Activated CD8-positive, alpha-beta T cell treated with anti-CD3 and anti-CD28 coated beads for 36 hours (primary cell): Measurements from ENCODE around the gene ADARB2. TPM values are rescaled to one million over a fixed set of nuclear protein-coding genes. Genes with fewer than 3 reads are reported as not detected.

Source experiments
- ATAC-seq: fragments of 200-7000 bp; cut with Tn5 transposase; one replicate; pipeline ENCODE4 v1.10.0; 2021; ENCODE audit warnings: mild to moderate bottlenecking, moderate library complexity
- CTCF ChIA-PET: fragments of 350-600 bp; sonication (Branson Sonifier 250); formaldehyde crosslinking; loops from one replicate; lab custom pipeline; 2021; ENCODE audit warnings: antibody characterized with exemption; lab: Charles Lee
- POLR2A ChIA-PET: fragments of 350-600 bp; sonication (Branson Sonifier 250); formaldehyde crosslinking; loops from one replicate; lab custom pipeline; 2021; ENCODE audit warnings: antibody characterized with exemption; lab: Charles Lee
- DNase-seq: peaks from one replicate; pipeline ENCODE4 v3.0.0-alpha.2; 2020
- H3K27ac Mint-ChIP-seq: one replicate; pipeline ENCODE4 v1.8.0; 2021; ENCODE audit warnings: mild to moderate bottlenecking, mixed read lengths
- H3K27me3 Mint-ChIP-seq: one replicate; pipeline ENCODE4 v1.8.0; 2021; ENCODE audit warnings: mixed read lengths
- H3K36me3 Mint-ChIP-seq: one replicate; pipeline ENCODE4 v1.8.0; 2021; ENCODE audit warnings: low read depth, mixed read lengths
- H3K4me1 Mint-ChIP-seq: one replicate; pipeline ENCODE4 v1.8.0; 2021; ENCODE audit warnings: low read depth, mixed read lengths
- H3K4me3 Mint-ChIP-seq: one replicate; pipeline ENCODE4 v1.8.0; 2021; ENCODE audit warnings: mild to moderate bottlenecking, moderate library complexity, mixed read lengths
- H3K9me3 Mint-ChIP-seq: one replicate; pipeline ENCODE4 v1.8.0; 2021; ENCODE audit warnings: mixed read lengths
- CTCF ChIP-seq: fragments of 200-600 bp; IDR thresholded peaks from one replicate; pipeline ENCODE4 v1.8.0; 2022; ENCODE audit warnings: antibody characterized with exemption, mild to moderate bottlenecking
- intact Hi-C: fragments of 100-400 bp; cut with micrococcal nuclease; formaldehyde crosslinking; loops from one replicate; pipeline ENCODE4 v1.10.0; 2022
- total RNA-seq, 2 experiments: library from RNA; stranded (reverse); gene quantifications; one replicate each; pipeline ENCODE4 v1.2.3, GENCODE V29; 2021

The ADARB2 gene
- total RNA-seq, 2 experiments from 2014 or later: 1.3 to 1.6 TPM

GRCh38 chr10:1609648-1609970 lies 127.7 kb downstream of the ADARB2 start:
- Mint-ChIP-seq H3K9me3 (no peaks in the 10 kb centered on the region), H3K27me3 (peaks cover 32% of the 10 kb centered on the region), H3K4me3 (no peak overlapping the region), H3K36me3 (no peaks in the 10 kb centered on the region), H3K27ac (no peak overlapping the region), H3K4me1 (no peaks in the 10 kb centered on the region)
- ChIA-PET POLR2A (interaction anchor here (0.6 kb wide), 1 partner anchor 1029 kb away, joined by 3 read pairs; no protein-coding TSS in a partner anchor), CTCF (no interaction called here)
- ATAC-seq: no peak
- DNase-seq: no peak
- TF ChIP-seq CTCF: no peak
- intact Hi-C loops: no loop called here

GRCh38 chr10:1608851-1609647 lies 128.3 kb downstream of the ADARB2 start:
- intact Hi-C loops: no loop called here
- ATAC-seq: no peak
- no peak for TF ChIP-seq CTCF
- no peak for DNase-seq
- ChIA-PET CTCF (no interaction called here), POLR2A (interaction anchor here (0.6 kb wide), 1 partner anchor 1029 kb away, joined by 3 read pairs; no protein-coding TSS in a partner anchor)
- Mint-ChIP-seq H3K9me3 (no peaks in the 10 kb centered on the region), H3K27ac (no peak overlapping the region), H3K27me3 (peaks cover 32% of the 10 kb centered on the region), H3K4me1 (no peaks in the 10 kb centered on the region), H3K4me3 (no peak overlapping the region), H3K36me3 (no peaks in the 10 kb centered on the region)

GRCh38 chr10:1608408-1608807 lies 128.9 kb downstream of the ADARB2 start:
- Mint-ChIP-seq H3K36me3 (no peaks in the 10 kb centered on the region), H3K4me1 (no peaks in the 10 kb centered on the region), H3K9me3 (no peaks in the 10 kb centered on the region), H3K27ac (no peak overlapping the region), H3K4me3 (no peak overlapping the region), H3K27me3 (peaks cover 32% of the 10 kb centered on the region)
- TF ChIP-seq CTCF: no peak
- ATAC-seq: no peak
- ChIA-PET POLR2A (no interaction called here), CTCF (no interaction called here)
- no peak for DNase-seq
- intact Hi-C loops: no loop called here

- DNase-seq: no peak
- Mint-ChIP-seq H3K4me3 (no peak overlapping the region), H3K9me3 (peaks cover 3% of the 10 kb centered on the region), H3K4me1 (no peaks in the 10 kb centered on the region), H3K27ac (no peak overlapping the region), H3K27me3 (peaks cover 32% of the 10 kb centered on the region), H3K36me3 (no peaks in the 10 kb centered on the region)
- ChIA-PET CTCF (no interaction called here), POLR2A (no interaction called here)
- TF ChIP-seq CTCF: no peak
- no peak for ATAC-seq
- intact Hi-C loops: no loop called here
These were observed 129.9 kb downstream of the ADARB2 start for GRCh38 chr10:1607466-1607865.
